Activated CD4-positive, alpha-beta T cell treated with anti-CD3 and anti-CD28 coated beads for 36 hours (primary cell): ENCODE data around the gene TENM3. TPM values are rescaled to one million over a fixed set of nuclear protein-coding genes. Genes with fewer than 3 reads are reported as not detected.

Experiments used
- ATAC-seq: fragments of 200-7000 bp; cut with Tn5 transposase; one replicate; pipeline ENCODE4 v1.10.0; 2021; ENCODE audit warnings: mild to moderate bottlenecking, moderate library complexity
- CTCF ChIA-PET: fragments of 350-600 bp; sonication (Branson Sonifier 250); formaldehyde crosslinking; loops from one replicate; lab custom pipeline; 2021; ENCODE audit warnings: antibody characterized with exemption; lab: Charles Lee
- POLR2A ChIA-PET: fragments of 350-600 bp; sonication (Branson Sonifier 250); formaldehyde crosslinking; loops from one replicate; lab custom pipeline; 2021; ENCODE audit warnings: antibody characterized with exemption, inconsistent platforms; lab: Charles Lee
- DNase-seq: peaks from one replicate; pipeline ENCODE4 v3.0.0-alpha.2; 2020
- H3K27ac Mint-ChIP-seq: one replicate; pipeline ENCODE4 v1.8.0; 2021; ENCODE audit warnings: mixed read lengths
- H3K27me3 Mint-ChIP-seq: one replicate; pipeline ENCODE4 v1.8.0; 2021; ENCODE audit warnings: mixed read lengths
- H3K36me3 Mint-ChIP-seq: one replicate; pipeline ENCODE4 v1.8.0; 2021; ENCODE audit warnings: low read depth, mixed read lengths
- H3K4me1 Mint-ChIP-seq: one replicate; pipeline ENCODE4 v1.8.0; 2021; ENCODE audit warnings: mixed read lengths
- H3K4me3 Mint-ChIP-seq: one replicate; pipeline ENCODE4 v1.8.0; 2021; ENCODE audit warnings: mild to moderate bottlenecking, moderate library complexity, mixed read lengths
- H3K9me3 Mint-ChIP-seq: one replicate; pipeline ENCODE4 v1.8.0; 2021; ENCODE audit warnings: low read depth, mixed read lengths
- intact Hi-C, 2 experiments: fragments of 100-400 bp; cut with DNase I in 1 of 2; cut with micrococcal nuclease in 1 of 2; formaldehyde crosslinking; loops; one replicate each; pipeline versions ENCODE4 v1.14.2 to v1.15.1; 2022 to 2024; cut with DNase I, micrococcal nuclease
- total RNA-seq, 2 experiments: library from RNA; stranded (reverse); gene quantifications; one replicate each; pipeline ENCODE4 v1.2.3, GENCODE V29; 2021

TENM3 gene
- total RNA-seq, 2 experiments from 2014 or later, result not detected

- ChIA-PET POLR2A (no interaction called here), CTCF (no interaction called here)
- no peak for DNase-seq
- Mint-ChIP-seq H3K27ac (no peak overlapping the region), H3K4me3 (no peak overlapping the region), H3K9me3 (no peaks in the 10 kb centered on the region), H3K27me3 (peaks cover 7% of the 10 kb centered on the region), H3K4me1 (no peaks in the 10 kb centered on the region), H3K36me3 (no peaks in the 10 kb centered on the region)
- intact Hi-C loops, result no loop called here
- ATAC-seq, result no peak
These were observed 523.0 kb downstream of the TENM3 start for GRCh38 chr4:182765987-182766856.

- no peak for ATAC-seq
- POLR2A ChIA-PET, result no interaction called here
- CTCF ChIA-PET, result no interaction called here
- Mint-ChIP-seq H3K4me3 (no peak overlapping the region), H3K36me3 (no peaks in the 10 kb centered on the region), H3K27me3 (peaks cover 7% of the 10 kb centered on the region), H3K9me3 (no peaks in the 10 kb centered on the region), H3K4me1 (no peaks in the 10 kb centered on the region), H3K27ac (no peak overlapping the region)
- intact Hi-C loops, result no loop called here
- DNase-seq, result no peak
These were observed 523.7 kb downstream of the TENM3 start for GRCh38 chr4:182766857-182767250.

GRCh38 chr4:182768838-182769237, 525.6 kb downstream of the TENM3 start:
- Mint-ChIP-seq H3K4me3 (no peak overlapping the region), H3K36me3 (no peaks in the 10 kb centered on the region), H3K9me3 (no peaks in the 10 kb centered on the region), H3K27me3 (peaks cover 13% of the 10 kb centered on the region), H3K4me1 (no peaks in the 10 kb centered on the region), H3K27ac (no peak overlapping the region)
- ChIA-PET CTCF (no interaction called here), POLR2A (no interaction called here)
- no peak for DNase-seq
- ATAC-seq, result no peak
- intact Hi-C loops, result no loop called here

- peaks cover 9% of the 10 kb centered on the region for H3K27me3 Mint-ChIP-seq
- H3K36me3 Mint-ChIP-seq, result no peaks in the 10 kb centered on the region
- no peak overlapping the region for H3K27ac Mint-ChIP-seq
- intact Hi-C loops, result no loop called here
- ChIA-PET POLR2A (no interaction called here), CTCF (interaction anchor here (1.2 kb wide), 1 partner anchor 12 kb away, joined by 3 read pairs; no protein-coding TSS in a partner anchor)
- no peaks in the 10 kb centered on the region for H3K4me1 Mint-ChIP-seq
- DNase-seq (no peak), ATAC-seq (no peak)
- H3K4me3 Mint-ChIP-seq, result no peak overlapping the region
- H3K9me3 Mint-ChIP-seq, result no peaks in the 10 kb centered on the region
These were observed 527.2 kb downstream of the TENM3 start for GRCh38 chr4:182770259-182770995.

GRCh38 chr4:182770996-182771514, 527.9 kb downstream of the TENM3 start:
- DNase-seq (no peak), ATAC-seq (no peak)
- no peak overlapping the region for H3K4me3 Mint-ChIP-seq
- peaks cover 9% of the 10 kb centered on the region for H3K27me3 Mint-ChIP-seq
- H3K36me3 Mint-ChIP-seq, result no peaks in the 10 kb centered on the region
- no peak overlapping the region for H3K27ac Mint-ChIP-seq
- no peaks in the 10 kb centered on the region for H3K4me1 Mint-ChIP-seq
- ChIA-PET CTCF (interaction anchor here (1.2 kb wide), 1 partner anchor 12 kb away, joined by 3 read pairs; no protein-coding TSS in a partner anchor), POLR2A (no interaction called here)
- intact Hi-C loops, result no loop called here
- H3K9me3 Mint-ChIP-seq, result no peaks in the 10 kb centered on the region

- Mint-ChIP-seq H3K36me3 (no peaks in the 10 kb centered on the region), H3K9me3 (no peaks in the 10 kb centered on the region), H3K4me3 (no peak overlapping the region), H3K27me3 (peaks cover 6% of the 10 kb centered on the region), H3K4me1 (no peaks in the 10 kb centered on the region), H3K27ac (no peak overlapping the region)
- no peak for ATAC-seq
- no peak for DNase-seq
- CTCF ChIA-PET, result no interaction called here
- intact Hi-C loops, result no loop called here
- POLR2A ChIA-PET, result no interaction called here
These were observed 531.9 kb downstream of the TENM3 start for GRCh38 chr4:182775075-182775474.

GRCh38 chr4:182776376-182777105, 533.3 kb downstream of the TENM3 start:
- Mint-ChIP-seq H3K36me3 (no peaks in the 10 kb centered on the region), H3K4me1 (no peaks in the 10 kb centered on the region), H3K27ac (no peak overlapping the region), H3K9me3 (no peaks in the 10 kb centered on the region), H3K27me3 (peaks cover 6% of the 10 kb centered on the region), H3K4me3 (no peak overlapping the region)
- intact Hi-C loops, result no loop called here
- ChIA-PET POLR2A (no interaction called here), CTCF (no interaction called here)
- ATAC-seq (no peak), DNase-seq (no peak)

- Mint-ChIP-seq H3K27ac (no peak overlapping the region), H3K4me1 (no peaks in the 10 kb centered on the region), H3K36me3 (no peaks in the 10 kb centered on the region), H3K4me3 (no peak overlapping the region), H3K9me3 (no peaks in the 10 kb centered on the region), H3K27me3 (peaks cover 3% of the 10 kb centered on the region)
- CTCF ChIA-PET, result no interaction called here
- intact Hi-C loops, result no loop called here
- no peak for ATAC-seq
- POLR2A ChIA-PET, result no interaction called here
- no peak for DNase-seq
These were observed 535.2 kb downstream of the TENM3 start for GRCh38 chr4:182778222-182778982.

GRCh38 chr4:182786991-182787390, 543.8 kb downstream of the TENM3 start:
- intact Hi-C loops, result no loop called here
- POLR2A ChIA-PET, result no interaction called here
- DNase-seq (no peak), ATAC-seq (no peak)
- H3K36me3 Mint-ChIP-seq, result no peaks in the 10 kb centered on the region
- H3K4me1 Mint-ChIP-seq, result no peaks in the 10 kb centered on the region
- peaks cover 5% of the 10 kb centered on the region for H3K27me3 Mint-ChIP-seq
- H3K27ac Mint-ChIP-seq, result no peak overlapping the region
- H3K4me3 Mint-ChIP-seq, result no peak overlapping the region
- CTCF ChIA-PET, result no interaction called here
- no peaks in the 10 kb centered on the region for H3K9me3 Mint-ChIP-seq

GRCh38 chr4:182788201-182788600, 545.0 kb downstream of the TENM3 start:
- no peaks in the 10 kb centered on the region for H3K9me3 Mint-ChIP-seq
- POLR2A ChIA-PET, result no interaction called here
- no peak overlapping the region for H3K27ac Mint-ChIP-seq
- peaks cover 5% of the 10 kb centered on the region for H3K27me3 Mint-ChIP-seq
- CTCF ChIA-PET, result no interaction called here
- intact Hi-C loops, result no loop called here
- no peaks in the 10 kb centered on the region for H3K36me3 Mint-ChIP-seq
- H3K4me3 Mint-ChIP-seq, result no peak overlapping the region
- no peak for DNase-seq
- no peaks in the 10 kb centered on the region for H3K4me1 Mint-ChIP-seq
- no peak for ATAC-seq

- H3K4me1 Mint-ChIP-seq, result no peaks in the 10 kb centered on the region
- ATAC-seq (no peak), DNase-seq (no peak)
- CTCF ChIA-PET, result no interaction called here
- POLR2A ChIA-PET, result no interaction called here
- intact Hi-C loops, result no loop called here
- H3K27ac Mint-ChIP-seq, result no peak overlapping the region
- no peaks in the 10 kb centered on the region for H3K9me3 Mint-ChIP-seq
- H3K36me3 Mint-ChIP-seq, result no peaks in the 10 kb centered on the region
- H3K4me3 Mint-ChIP-seq, result no peak overlapping the region
- H3K27me3 Mint-ChIP-seq, result peaks cover 5% of the 10 kb centered on the region
These were observed 546.3 kb downstream of the TENM3 start for GRCh38 chr4:182789529-182789928.
